Activated CD8-positive, alpha-beta T cell treated with anti-CD3 and anti-CD28 coated beads for 36 hours (primary cell): ENCODE data around the gene TC2N. TPM values are rescaled to one million over a fixed set of nuclear protein-coding genes. Genes with fewer than 3 reads are reported as not detected.

Experiments used
- ATAC-seq: fragments of 200-7000 bp; cut with Tn5 transposase; one replicate; pipeline ENCODE4 v1.10.0; 2021; ENCODE audit warnings: mild to moderate bottlenecking, moderate library complexity
- CTCF ChIA-PET: fragments of 350-600 bp; sonication (Branson Sonifier 250); formaldehyde crosslinking; loops from one replicate; lab custom pipeline; 2021; ENCODE audit warnings: antibody characterized with exemption; lab: Charles Lee
- POLR2A ChIA-PET: fragments of 350-600 bp; sonication (Branson Sonifier 250); formaldehyde crosslinking; loops from one replicate; lab custom pipeline; 2021; ENCODE audit warnings: antibody characterized with exemption; lab: Charles Lee
- DNase-seq: peaks from one replicate; pipeline ENCODE4 v3.0.0-alpha.2; 2020
- H3K27ac Mint-ChIP-seq: one replicate; pipeline ENCODE4 v1.8.0; 2021; ENCODE audit warnings: mild to moderate bottlenecking, mixed read lengths
- H3K27me3 Mint-ChIP-seq: one replicate; pipeline ENCODE4 v1.8.0; 2021; ENCODE audit warnings: mixed read lengths
- H3K36me3 Mint-ChIP-seq: one replicate; pipeline ENCODE4 v1.8.0; 2021; ENCODE audit warnings: low read depth, mixed read lengths
- H3K4me1 Mint-ChIP-seq: one replicate; pipeline ENCODE4 v1.8.0; 2021; ENCODE audit warnings: low read depth, mixed read lengths
- H3K4me3 Mint-ChIP-seq: one replicate; pipeline ENCODE4 v1.8.0; 2021; ENCODE audit warnings: mild to moderate bottlenecking, moderate library complexity, mixed read lengths
- H3K9me3 Mint-ChIP-seq: one replicate; pipeline ENCODE4 v1.8.0; 2021; ENCODE audit warnings: mixed read lengths
- intact Hi-C: fragments of 100-400 bp; cut with micrococcal nuclease; formaldehyde crosslinking; loops from one replicate; pipeline ENCODE4 v1.10.0; 2022
- total RNA-seq, 2 experiments: library from RNA; stranded (reverse); gene quantifications; one replicate each; pipeline ENCODE4 v1.2.3, GENCODE V29; 2021
- TF ChIP-seq, protein P1 (sequence below): fragments of 200-600 bp; IDR thresholded peaks from one replicate; pipeline ENCODE4 v1.8.0; 2022; ENCODE audit warnings: antibody characterized with exemption, mild to moderate bottlenecking

TC2N gene
- total RNA-seq, 2 experiments from 2014 or later: 28.5 to 32.5 TPM

DNA sequence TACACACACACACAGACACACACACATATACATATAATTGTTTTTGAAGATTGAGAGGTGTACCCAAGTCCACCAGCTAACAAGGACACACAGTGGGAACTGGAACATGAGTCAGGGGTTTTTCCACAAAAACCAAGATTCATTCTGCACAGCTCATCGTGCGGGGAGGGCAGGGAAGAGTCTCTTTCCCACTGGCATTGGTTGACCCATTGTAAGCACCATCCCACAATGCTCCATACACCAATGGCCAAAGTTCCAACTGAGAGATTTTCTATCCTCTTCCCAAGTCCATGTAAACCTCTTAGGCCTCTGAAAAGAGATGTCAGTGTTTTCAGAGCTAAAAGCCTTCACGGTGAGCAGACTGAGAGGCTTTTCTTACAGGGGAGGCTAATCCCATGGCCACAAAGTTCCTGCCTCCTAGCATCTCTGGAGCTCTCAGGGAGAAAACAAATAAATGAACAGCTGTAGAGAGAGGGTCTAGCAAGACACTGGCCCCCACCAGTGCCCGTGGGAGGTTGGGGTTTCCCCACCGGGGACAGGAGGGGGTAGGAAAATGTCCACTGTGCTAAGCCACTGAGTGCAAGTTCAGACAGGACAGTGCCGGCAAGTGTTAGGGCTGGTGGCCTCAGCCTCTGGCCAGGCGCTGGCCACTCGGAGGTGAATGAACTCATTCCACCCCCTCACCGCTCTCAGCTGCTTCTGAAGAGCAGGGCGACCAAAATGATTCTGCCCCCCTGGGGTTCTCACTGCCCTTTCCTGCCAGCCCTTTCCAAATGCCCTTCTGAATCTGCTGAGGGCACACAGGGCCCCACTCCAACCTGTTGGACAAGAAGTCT is 21.5 kb upstream of the TC2N start:
- Mint-ChIP-seq H3K27me3 (no peaks in the 10 kb centered on the region), H3K4me1 (peaks cover 55% of the 10 kb centered on the region), H3K4me3 (no peak overlapping the region), H3K9me3 (no peaks in the 10 kb centered on the region), H3K27ac (peak overlapping the region; percentile 20), H3K36me3 (no peaks in the 10 kb centered on the region)
- intact Hi-C loops: no loop called here
- DNase-seq: no peak
- no peak for ATAC-seq
- TF ChIP-seq, protein P1, sequence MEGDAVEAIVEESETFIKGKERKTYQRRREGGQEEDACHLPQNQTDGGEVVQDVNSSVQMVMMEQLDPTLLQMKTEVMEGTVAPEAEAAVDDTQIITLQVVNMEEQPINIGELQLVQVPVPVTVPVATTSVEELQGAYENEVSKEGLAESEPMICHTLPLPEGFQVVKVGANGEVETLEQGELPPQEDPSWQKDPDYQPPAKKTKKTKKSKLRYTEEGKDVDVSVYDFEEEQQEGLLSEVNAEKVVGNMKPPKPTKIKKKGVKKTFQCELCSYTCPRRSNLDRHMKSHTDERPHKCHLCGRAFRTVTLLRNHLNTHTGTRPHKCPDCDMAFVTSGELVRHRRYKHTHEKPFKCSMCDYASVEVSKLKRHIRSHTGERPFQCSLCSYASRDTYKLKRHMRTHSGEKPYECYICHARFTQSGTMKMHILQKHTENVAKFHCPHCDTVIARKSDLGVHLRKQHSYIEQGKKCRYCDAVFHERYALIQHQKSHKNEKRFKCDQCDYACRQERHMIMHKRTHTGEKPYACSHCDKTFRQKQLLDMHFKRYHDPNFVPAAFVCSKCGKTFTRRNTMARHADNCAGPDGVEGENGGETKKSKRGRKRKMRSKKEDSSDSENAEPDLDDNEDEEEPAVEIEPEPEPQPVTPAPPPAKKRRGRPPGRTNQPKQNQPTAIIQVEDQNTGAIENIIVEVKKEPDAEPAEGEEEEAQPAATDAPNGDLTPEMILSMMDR: no peak
- ChIA-PET POLR2A (interaction anchor here (1.2 to 1.4 kb wide), 2 partner anchors 15 to 22 kb away, joined by 3 to 5 read pairs; no protein-coding TSS in a partner anchor), CTCF (interaction anchor here (0.5 to 2.1 kb wide), 3 partner anchors 10 to 239 kb away, joined by 3 to 7 read pairs (median 3); no protein-coding TSS in a partner anchor)

DNA sequence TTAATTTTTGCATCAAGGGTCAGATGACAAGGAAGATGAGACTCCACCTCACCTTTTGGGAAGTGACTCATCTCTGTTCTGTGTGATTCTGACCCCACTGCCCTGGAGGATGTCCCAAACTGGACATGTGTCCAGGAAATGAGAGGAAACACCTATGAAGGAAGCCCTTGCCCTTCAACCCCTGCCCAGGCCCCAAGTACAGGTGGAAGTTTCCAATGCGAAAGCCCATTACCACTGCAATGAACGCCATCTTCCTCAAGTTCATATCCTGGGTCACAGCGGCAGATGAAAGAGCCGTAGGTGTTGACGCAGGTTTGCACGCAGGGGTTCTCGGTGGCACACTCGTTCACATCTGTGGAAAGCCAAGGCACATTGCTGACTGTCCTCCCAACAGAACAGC is 19.6 kb upstream of the TC2N start:
- Mint-ChIP-seq H3K27ac (no peak overlapping the region), H3K4me1 (peaks cover 42% of the 10 kb centered on the region), H3K9me3 (no peaks in the 10 kb centered on the region), H3K4me3 (no peak overlapping the region), H3K27me3 (no peaks in the 10 kb centered on the region), H3K36me3 (no peaks in the 10 kb centered on the region)
- ATAC-seq: no peak
- DNase-seq: no peak
- intact Hi-C loops: no loop called here
- CTCF ChIA-PET: no interaction called here
- TF ChIP-seq, protein P1: no peak
- POLR2A ChIA-PET: no interaction called here

DNA sequence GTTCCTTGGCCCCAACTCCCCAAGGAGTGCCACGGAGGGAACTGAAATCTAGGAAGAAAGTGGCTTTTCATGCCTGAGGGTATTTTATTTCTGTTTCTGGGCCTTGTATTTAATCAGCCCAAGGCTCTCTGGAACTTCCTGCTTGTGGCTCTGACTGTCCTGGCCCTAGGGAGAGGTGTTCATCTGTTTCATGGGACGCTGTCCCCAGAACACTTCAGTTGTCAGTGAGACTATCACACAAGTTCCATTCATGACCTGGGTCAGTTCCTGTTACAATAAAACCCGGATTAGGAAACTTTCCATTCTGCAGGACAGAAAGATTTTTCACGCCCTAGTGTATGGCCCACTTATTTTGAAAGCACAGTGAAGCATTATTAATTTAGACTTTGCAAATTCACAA is 18.5 kb upstream of the TC2N start:
- Mint-ChIP-seq H3K9me3 (no peaks in the 10 kb centered on the region), H3K27me3 (no peaks in the 10 kb centered on the region), H3K4me3 (no peak overlapping the region), H3K27ac (no peak overlapping the region), H3K4me1 (peaks cover 41% of the 10 kb centered on the region), H3K36me3 (no peaks in the 10 kb centered on the region)
- ChIA-PET CTCF (no interaction called here), POLR2A (no interaction called here)
- DNase-seq (no peak), ATAC-seq (no peak)
- intact Hi-C loops: no loop called here
- TF ChIP-seq, protein P1: no peak

DNA sequence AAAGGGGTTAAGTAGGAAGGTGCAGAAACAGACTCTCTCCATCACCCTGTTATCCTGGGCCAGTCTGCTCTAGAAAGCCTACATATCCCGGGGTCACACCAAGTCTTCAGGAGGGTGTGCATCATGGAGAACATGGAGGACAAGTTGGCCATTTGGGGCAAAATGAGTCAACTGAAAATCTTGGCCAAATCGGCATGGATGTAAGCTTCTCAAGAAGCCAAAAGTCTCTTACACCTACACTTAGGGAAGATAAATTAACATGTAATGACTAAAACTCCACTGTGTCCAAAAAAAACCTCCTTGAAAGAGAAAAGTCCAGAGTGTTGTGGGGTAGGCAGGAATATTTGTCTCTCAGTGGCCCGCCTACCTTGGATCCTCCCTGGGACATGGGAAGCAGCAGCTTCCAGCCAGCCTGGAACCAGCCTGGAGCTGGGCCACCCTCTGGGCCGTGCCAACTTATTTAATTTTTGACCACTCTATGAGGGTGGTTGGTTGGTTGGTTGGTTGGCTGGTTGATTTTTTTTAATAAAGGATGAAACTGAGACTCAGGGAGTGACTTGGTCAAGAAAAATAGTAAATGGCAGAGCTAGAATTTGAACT is 17.9 kb upstream of the TC2N start:
- H3K27me3 Mint-ChIP-seq: no peaks in the 10 kb centered on the region
- DNase-seq (no peak), ATAC-seq (no peak)
- H3K36me3 Mint-ChIP-seq: no peaks in the 10 kb centered on the region
- ChIA-PET POLR2A (no interaction called here), CTCF (interaction anchor here (1.2 kb wide), 1 partner anchor 26 kb away, joined by 5 read pairs; no protein-coding TSS in a partner anchor)
- H3K9me3 Mint-ChIP-seq: no peaks in the 10 kb centered on the region
- H3K4me3 Mint-ChIP-seq: no peak overlapping the region
- TF ChIP-seq, protein P1: no peak
- H3K4me1 Mint-ChIP-seq: peaks cover 41% of the 10 kb centered on the region
- intact Hi-C loops: no loop called here
- no peak overlapping the region for H3K27ac Mint-ChIP-seq

DNA sequence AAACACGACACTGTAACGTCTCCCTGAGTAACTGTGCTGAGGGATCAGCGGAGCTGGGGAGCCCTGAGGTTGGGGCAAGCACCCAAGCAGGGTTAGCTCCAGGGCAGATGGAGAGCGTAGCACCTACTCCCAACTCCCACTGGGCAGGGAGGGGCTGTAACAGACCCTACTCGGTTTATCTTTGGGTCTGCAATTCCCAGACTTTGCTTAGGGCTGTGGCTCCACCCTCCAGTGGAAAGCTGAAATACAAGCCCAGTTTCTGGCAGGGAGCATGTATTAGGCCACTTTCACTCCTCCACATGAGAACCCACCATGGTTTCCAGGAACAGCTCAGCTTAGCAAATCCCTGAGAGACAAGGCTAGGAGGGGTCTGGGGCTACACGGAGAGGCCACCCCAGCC is 17.3 kb upstream of the TC2N start:
- peaks cover 41% of the 10 kb centered on the region for H3K4me1 Mint-ChIP-seq
- TF ChIP-seq, protein P1: no peak
- POLR2A ChIA-PET: no interaction called here

More for the DNA sequence above, 17.3 kb upstream of the TC2N start:
- Mint-ChIP-seq H3K36me3 (no peaks in the 10 kb centered on the region), H3K27ac (no peak overlapping the region), H3K9me3 (no peaks in the 10 kb centered on the region), H3K4me3 (no peak overlapping the region), H3K27me3 (no peaks in the 10 kb centered on the region)
- CTCF ChIA-PET: interaction anchor here (1.2 kb wide), 1 partner anchor 26 kb away, joined by 5 read pairs; no protein-coding TSS in a partner anchor
- intact Hi-C loops: no loop called here
- DNase-seq (no peak), ATAC-seq (no peak)
